A673 (cell line): ENCODE measurements around the gene PARVA. TPM values are rescaled to one million over a fixed set of nuclear protein-coding genes. Genes with fewer than 3 reads are reported as not detected.

ENCODE experiments used
- BruUV-seq: library from RNA; stranded (reverse); fragments of 400-500 nt; replicated peaks from 2 replicates; lab custom pipeline; 2021; lab: Mats Ljungman, UMichigan
- CTCF ChIA-PET: fragments of 300-600 bp; sonication (Branson Sonifier 250); formaldehyde crosslinking; loops from one replicate; lab custom pipeline; 2022; ENCODE audit warnings: antibody characterized with exemption; lab: Charles Lee
- POLR2A ChIA-PET: fragments of 300-600 bp; sonication (Branson Sonifier 250); formaldehyde crosslinking; loops from one replicate; lab custom pipeline; 2022; ENCODE audit warnings: antibody characterized with exemption; ENCODE audit not compliant: low non-redundant PET; lab: Charles Lee
- DNase-seq: peaks from one replicate; pipeline ENCODE4 v3.0.0-alpha.2; 2015; ENCODE audit warnings: low spot score
- H3K27ac ChIP-seq: fragments of 200-600 bp; sonication (generic); 2 replicates; pipeline ENCODE4 v1.5.1; 2016; ENCODE audit warnings: mixed run types, low read depth, mild to moderate bottlenecking, mixed read lengths, antibody characterized with exemption, low read length; ENCODE audit not compliant: poor library complexity, severe bottlenecking
- H3K27me3 ChIP-seq: fragments of 200-600 bp; sonication (generic); replicated peaks from 2 replicates; pipeline ENCODE4 v1.6.1; 2017; ENCODE audit warnings: mixed run types, low read depth, mild to moderate bottlenecking, mixed read lengths, antibody characterized with exemption, low read length; ENCODE audit not compliant: insufficient read depth, poor library complexity
- H3K36me3 ChIP-seq: fragments of 200-600 bp; sonication (generic); 2 replicates; pipeline ENCODE4 v1.6.1; 2016; ENCODE audit warnings: mixed run types, mild to moderate bottlenecking, mixed read lengths, antibody characterized with exemption, low read length; ENCODE audit not compliant: insufficient read depth, poor library complexity, severe bottlenecking
- H3K4me1 ChIP-seq: fragments of 200-600 bp; sonication (generic); 2 replicates; pipeline ENCODE4 v1.6.1; 2017; ENCODE audit warnings: mixed run types, mild to moderate bottlenecking, mixed read lengths, antibody characterized with exemption, low read length; ENCODE audit not compliant: insufficient read depth, poor library complexity, severe bottlenecking
- H3K4me3 ChIP-seq: fragments of 200-600 bp; sonication (generic); 2 replicates; pipeline ENCODE4 v1.5.1; 2016; ENCODE audit warnings: low read depth, mixed run types, mild to moderate bottlenecking, mixed read lengths, low read length; ENCODE audit not compliant: poor library complexity, severe bottlenecking
- H3K9me3 ChIP-seq: fragments of 200-600 bp; sonication (generic); 2 replicates; pipeline ENCODE4 v1.6.1; 2016; ENCODE audit warnings: mixed run types, low read depth, mild to moderate bottlenecking, mixed read lengths, antibody characterized with exemption, low read length; ENCODE audit not compliant: poor library complexity, severe bottlenecking
- EZH2 ChIP-seq: fragments of 200-600 bp; sonication (generic); IDR thresholded peaks from 2 replicates; pipeline ENCODE4 v1.6.1; 2017; ENCODE audit warnings: borderline replicate concordance, low read depth, mild to moderate bottlenecking, mixed read lengths, antibody characterized with exemption, low read length; ENCODE audit not compliant: poor library complexity, severe bottlenecking
- intact Hi-C: fragments of 100-400 bp; cut with micrococcal nuclease; formaldehyde crosslinking; loops from one replicate; pipeline ENCODE4 v1.10.0; 2022; ENCODE audit not compliant: unreplicated experiment
- total RNA-seq: library from RNA; stranded (reverse); gene quantifications from 2 replicates; pipeline ENCODE4 v1.2.3, GENCODE V29; 2021
- TF ChIP-seq, protein P1 (sequence below): fragments of 300-800, 200-600 bp; sonication (generic); conservative IDR thresholded peaks from 2 replicates; pipeline ENCODE4 v1.5.1; 2017; ENCODE audit warnings: low read depth, mild to moderate bottlenecking, antibody characterized with exemption, low read length, moderate library complexity, mixed read lengths

Gene PARVA
- total RNA-seq, 1 experiment from 2014 or later: 15.2 TPM

DNA sequence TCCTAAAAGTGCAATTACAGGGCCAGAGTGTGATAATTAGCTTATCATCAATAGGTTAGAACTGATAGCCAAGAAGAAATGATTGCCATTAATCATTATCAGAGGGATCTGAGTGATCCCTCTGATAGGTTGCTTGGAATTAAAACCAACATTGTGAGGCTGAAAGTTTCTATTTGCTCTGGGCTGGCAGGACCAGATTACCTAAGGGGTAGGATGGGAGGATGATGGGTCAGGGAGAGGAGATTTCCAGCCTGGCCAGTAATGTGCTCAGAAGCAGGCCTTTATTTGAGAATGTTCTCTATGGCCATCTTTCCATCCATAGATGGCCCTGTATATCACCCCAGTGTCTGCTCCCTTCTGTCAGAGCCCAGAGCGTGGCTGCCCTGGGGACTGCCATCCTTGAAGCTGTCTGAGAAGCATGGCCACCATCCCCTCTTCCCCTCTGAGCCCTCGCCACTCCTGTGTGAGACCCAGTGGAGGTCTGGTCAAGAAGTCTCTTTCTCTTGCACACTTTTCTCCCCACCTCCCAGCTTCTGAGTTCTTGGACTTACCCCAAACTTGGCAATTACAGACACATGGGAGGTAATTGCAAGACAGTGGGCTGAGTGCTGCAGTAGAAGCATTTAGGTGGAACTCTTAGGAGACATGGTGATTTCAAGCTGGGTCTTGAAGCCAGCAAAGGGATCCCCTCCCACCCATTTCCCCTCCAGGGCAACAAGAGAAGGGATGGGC is 11.7 kb downstream of the PARVA start:
- H3K9me3 ChIP-seq: no peaks in the 10 kb centered on the region
- no peak overlapping the region for H3K27ac ChIP-seq
- H3K36me3 ChIP-seq: no peaks in the 10 kb centered on the region
- no peak for TF ChIP-seq EZH2
- TF ChIP-seq, protein P1, sequence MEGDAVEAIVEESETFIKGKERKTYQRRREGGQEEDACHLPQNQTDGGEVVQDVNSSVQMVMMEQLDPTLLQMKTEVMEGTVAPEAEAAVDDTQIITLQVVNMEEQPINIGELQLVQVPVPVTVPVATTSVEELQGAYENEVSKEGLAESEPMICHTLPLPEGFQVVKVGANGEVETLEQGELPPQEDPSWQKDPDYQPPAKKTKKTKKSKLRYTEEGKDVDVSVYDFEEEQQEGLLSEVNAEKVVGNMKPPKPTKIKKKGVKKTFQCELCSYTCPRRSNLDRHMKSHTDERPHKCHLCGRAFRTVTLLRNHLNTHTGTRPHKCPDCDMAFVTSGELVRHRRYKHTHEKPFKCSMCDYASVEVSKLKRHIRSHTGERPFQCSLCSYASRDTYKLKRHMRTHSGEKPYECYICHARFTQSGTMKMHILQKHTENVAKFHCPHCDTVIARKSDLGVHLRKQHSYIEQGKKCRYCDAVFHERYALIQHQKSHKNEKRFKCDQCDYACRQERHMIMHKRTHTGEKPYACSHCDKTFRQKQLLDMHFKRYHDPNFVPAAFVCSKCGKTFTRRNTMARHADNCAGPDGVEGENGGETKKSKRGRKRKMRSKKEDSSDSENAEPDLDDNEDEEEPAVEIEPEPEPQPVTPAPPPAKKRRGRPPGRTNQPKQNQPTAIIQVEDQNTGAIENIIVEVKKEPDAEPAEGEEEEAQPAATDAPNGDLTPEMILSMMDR: no peak
- no peak overlapping the region for H3K4me3 ChIP-seq
- no peaks in the 10 kb centered on the region for H3K27me3 ChIP-seq
- ChIA-PET CTCF (no interaction called here), POLR2A (no interaction called here)
- no peak for DNase-seq
- intact Hi-C loops: no loop called here
- H3K4me1 ChIP-seq: no peaks in the 10 kb centered on the region
- no TSS peak for BruUV-seq

DNA sequence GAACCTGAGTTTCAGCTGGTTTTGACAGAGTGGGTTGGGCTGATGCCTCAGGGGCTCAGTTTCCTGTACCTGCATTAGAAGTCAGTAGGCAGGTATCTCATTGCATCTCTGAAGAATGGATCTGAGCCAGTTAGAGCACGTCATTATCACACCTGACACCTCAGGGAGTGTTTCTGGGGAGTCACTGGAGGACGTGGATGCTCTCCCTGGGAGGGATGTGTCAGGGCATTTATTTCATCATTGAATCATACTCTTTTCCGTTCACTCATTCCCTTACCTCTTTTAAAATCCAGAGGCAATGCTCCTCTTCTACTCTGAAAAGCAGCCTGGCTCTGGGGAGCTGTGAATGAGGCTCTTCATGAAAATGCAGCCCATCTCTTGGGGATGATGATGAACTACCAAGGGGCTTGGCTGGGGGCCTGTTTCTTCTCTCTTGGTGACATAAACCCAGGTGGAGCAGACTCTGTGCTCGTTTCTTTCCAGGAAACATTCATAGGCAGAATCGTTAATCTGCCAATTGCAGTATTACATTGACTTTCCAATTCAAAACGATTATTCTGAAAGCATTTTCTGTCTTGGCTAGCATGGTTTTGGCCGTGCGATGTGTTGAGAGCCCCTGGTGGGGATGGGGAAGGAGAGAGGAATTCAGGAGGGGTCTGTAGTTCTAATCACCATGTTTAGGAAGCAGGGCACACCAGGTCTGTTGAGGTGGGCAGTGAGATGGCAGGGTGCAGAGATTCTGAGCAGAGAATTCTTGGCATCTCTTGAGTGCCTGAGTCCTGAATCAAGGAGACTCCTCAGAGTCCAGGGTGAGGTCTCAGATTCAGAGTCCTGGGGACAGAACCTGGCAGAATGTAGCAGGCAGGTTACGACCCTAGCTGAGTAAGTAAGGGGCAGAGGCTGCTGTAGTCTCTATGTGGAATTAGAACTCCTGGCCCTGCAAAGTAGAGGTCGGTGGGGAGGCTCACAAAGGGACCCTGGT is 12.6 kb downstream of the PARVA start:
- POLR2A ChIA-PET: no interaction called here
- H3K4me1 ChIP-seq: no peaks in the 10 kb centered on the region
- CTCF ChIA-PET: no interaction called here
- intact Hi-C loops: no loop called here
- TF ChIP-seq EZH2: no peak
- TF ChIP-seq, protein P1: no peak
- BruUV-seq: no TSS peak
- DNase-seq: no peak
- H3K36me3 ChIP-seq: no peaks in the 10 kb centered on the region
- H3K9me3 ChIP-seq: no peaks in the 10 kb centered on the region
- no peak overlapping the region for H3K4me3 ChIP-seq
- H3K27ac ChIP-seq: no peak overlapping the region
- H3K27me3 ChIP-seq: no peaks in the 10 kb centered on the region

DNA sequence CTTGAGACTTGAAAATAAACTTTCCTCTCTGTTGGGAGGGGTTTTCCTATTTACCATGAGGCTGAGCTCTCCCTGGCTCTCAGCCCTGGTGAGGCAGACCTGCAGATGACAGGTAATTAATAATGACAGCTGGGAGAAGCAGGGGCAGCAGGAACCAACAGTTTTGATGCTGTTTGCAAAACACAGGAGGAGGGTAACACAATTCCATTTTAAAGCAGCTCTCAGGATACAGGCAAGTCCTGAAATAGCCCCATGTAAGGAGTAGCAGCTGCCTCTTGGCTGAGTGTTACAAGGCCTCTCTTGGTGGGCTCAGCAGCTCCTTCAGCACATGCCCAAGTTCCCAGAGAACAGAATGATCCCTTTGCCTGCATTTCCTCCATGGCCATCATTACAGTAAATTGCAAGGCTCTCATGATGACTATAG is 13.3 kb downstream of the PARVA start:
- ChIA-PET CTCF (no interaction called here), POLR2A (no interaction called here)
- intact Hi-C loops: no loop called here

More for the DNA sequence above, 13.3 kb downstream of the PARVA start:
- BruUV-seq: no TSS peak
- H3K27me3 ChIP-seq: no peaks in the 10 kb centered on the region
- H3K4me1 ChIP-seq: no peaks in the 10 kb centered on the region
- no peak overlapping the region for H3K27ac ChIP-seq
- no peak overlapping the region for H3K4me3 ChIP-seq
- TF ChIP-seq, protein P1: no peak
- TF ChIP-seq EZH2: no peak
- H3K36me3 ChIP-seq: no peaks in the 10 kb centered on the region
- DNase-seq: no peak
- no peaks in the 10 kb centered on the region for H3K9me3 ChIP-seq
